ENCODE data around the gene PPA2.

GRCh38 chr4:105343146-105343931 is 130.5 kb downstream of the PPA2 start:
- TF ChIP-seq BHLHE40 (IDR thresholded peaks at IDR 0.05; ENCODE audit: borderline replicate concordance) (no peak), FOXM1 (IDR thresholded peaks at IDR 0.05; ENCODE audit: borderline replicate concordance) (no peak), FOXA1 (IDR thresholded peaks at IDR 0.05) (no peak), TARDBP (IDR thresholded peaks at IDR 0.05) (no peak)
